Testis (tissue), 2 donors: ENCODE results near the gene ACYP2.

Experiments
- CTCF ChIP-seq, 3 experiments: fragments of 450-650 bp in 2 of 3; fragments of 200-600 bp in 1 of 3; sonication (generic) in 1 of 3; IDR thresholded peaks; one replicate each; pipeline ENCODE4 v1.5.1; 2016 to 2019; ENCODE audit warnings: antibody characterized with exemption in 3 of 3, mild to moderate bottlenecking in 2 of 3, moderate library complexity in 1 of 3
- POLR2A ChIP-seq: fragments of 450-650 bp; IDR thresholded peaks from one replicate; pipeline ENCODE4 v1.6.1; 2017; ENCODE audit warnings: antibody characterized with exemption, mild to moderate bottlenecking, moderate library complexity

GRCh38 chr2:54088191-54088634 is 27.2 kb upstream of the ACYP2 start:
- TF ChIP-seq POLR2A, result no peak
- no peak for TF ChIP-seq CTCF (IDR thresholded peaks at IDR 0.05)
